Hematopoietic multipotent progenitor cell treated with erythropoietin and hydrocortisone succinate and interleukin-3 and kit ligand, for 4 days (in vitro differentiated cells): ENCODE results near the gene IRX1.

Experiments
- DNase-seq: peaks from one replicate; pipeline ENCODE4 v3.0.0-alpha.2; 2015

The IRX1 gene

GRCh38 chr5:3595006-3595961, at the start of gene IRX1:
Gene IRX1 (plus strand): TSS chr5:3595832. CDS start chr5:3596106, 274 bp downstream.
- no peak for DNase-seq

- DNase-seq: no peak
These were observed 49.6 kb upstream of the IRX1 start for GRCh38 chr5:3546028-3546427.

- DNase-seq: no peak
These were observed 31.5 kb upstream of the IRX1 start for GRCh38 chr5:3564116-3564515.

- no peak for DNase-seq
These were observed 30.7 kb upstream of the IRX1 start for GRCh38 chr5:3564827-3565518.

GRCh38 chr5:3584724-3585531, 10.7 kb upstream of the IRX1 start:
- DNase-seq: no peak

DNA sequence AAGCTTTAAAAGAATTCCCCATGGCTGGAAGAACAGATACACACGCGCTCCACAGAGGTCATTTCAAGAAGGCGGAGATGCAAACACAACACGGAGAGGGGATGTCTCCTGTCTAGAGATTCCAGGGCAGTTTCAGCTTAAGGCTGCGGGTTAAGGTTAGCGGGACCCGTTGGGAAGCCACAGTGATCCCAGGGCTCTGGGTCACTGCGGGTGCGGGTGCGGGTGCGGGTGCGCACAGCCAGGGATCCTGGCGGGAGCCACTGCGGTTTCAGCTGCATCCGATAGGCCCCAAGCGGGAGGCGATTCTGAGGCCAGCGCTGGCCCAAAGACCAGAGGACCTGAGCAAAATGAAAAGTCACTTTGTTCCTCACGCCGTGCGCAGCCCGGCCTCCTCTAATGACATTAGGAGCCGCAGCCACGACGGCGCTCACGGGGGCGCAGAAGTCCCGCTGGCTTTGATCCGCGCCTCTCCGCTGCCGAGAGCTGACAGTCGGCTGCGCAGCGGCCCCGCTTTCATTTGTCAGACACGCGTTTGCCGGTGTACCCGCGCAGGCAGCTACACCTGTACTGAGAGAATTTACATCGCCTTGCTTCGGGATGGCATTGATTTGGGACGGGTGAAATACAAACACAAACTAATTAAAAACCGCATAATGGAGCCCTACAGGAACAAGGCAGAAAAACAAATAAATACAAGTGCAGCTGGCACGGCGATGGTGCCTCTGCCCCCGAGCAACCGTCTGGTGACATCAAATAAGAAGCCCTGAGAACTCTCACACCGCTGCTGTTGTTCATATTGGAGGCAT, 5.3 kb upstream of the IRX1 start:
- no peak for DNase-seq

- DNase-seq: no peak
These were observed 4.4 kb upstream of the IRX1 start for GRCh38 chr5:3590967-3591900.

GRCh38 chr5:3592298-3592697, 3.3 kb upstream of the IRX1 start:
- DNase-seq: no peak

- no peak for DNase-seq
These were observed 1.7 kb upstream of the IRX1 start for GRCh38 chr5:3593771-3594509.

DNA sequence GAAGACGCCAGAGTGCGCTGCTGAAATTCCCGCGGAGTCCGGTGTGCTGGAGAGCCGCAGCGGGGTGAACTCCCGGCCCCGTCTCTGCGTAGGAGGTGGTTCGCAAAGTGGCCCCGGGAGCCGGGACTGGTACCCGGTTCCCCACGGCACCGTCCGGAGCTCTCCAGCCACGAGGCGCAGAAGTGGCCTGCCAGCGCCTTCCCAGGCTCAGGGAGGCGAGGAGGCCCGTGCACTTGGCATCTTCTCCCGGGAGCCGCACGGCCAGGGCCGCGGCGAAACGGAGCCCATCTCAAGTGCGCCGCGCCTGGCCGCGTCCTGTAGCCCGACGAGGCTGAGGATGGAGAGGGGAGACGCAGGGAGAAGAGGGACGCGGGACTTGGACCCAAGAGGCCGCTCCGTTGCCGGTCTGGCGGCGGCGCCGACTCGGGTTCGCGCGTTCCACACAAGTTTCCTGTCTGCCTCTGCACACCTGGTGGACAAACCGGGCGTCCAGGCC, 1.1 kb upstream of the IRX1 start:
- no peak for DNase-seq

GRCh38 chr5:3596261-3596825, 711 bp downstream of the IRX1 start:
- DNase-seq: no peak

GRCh38 chr5:3596857-3597166, 1.2 kb downstream of the IRX1 start:
- no peak for DNase-seq

DNA sequence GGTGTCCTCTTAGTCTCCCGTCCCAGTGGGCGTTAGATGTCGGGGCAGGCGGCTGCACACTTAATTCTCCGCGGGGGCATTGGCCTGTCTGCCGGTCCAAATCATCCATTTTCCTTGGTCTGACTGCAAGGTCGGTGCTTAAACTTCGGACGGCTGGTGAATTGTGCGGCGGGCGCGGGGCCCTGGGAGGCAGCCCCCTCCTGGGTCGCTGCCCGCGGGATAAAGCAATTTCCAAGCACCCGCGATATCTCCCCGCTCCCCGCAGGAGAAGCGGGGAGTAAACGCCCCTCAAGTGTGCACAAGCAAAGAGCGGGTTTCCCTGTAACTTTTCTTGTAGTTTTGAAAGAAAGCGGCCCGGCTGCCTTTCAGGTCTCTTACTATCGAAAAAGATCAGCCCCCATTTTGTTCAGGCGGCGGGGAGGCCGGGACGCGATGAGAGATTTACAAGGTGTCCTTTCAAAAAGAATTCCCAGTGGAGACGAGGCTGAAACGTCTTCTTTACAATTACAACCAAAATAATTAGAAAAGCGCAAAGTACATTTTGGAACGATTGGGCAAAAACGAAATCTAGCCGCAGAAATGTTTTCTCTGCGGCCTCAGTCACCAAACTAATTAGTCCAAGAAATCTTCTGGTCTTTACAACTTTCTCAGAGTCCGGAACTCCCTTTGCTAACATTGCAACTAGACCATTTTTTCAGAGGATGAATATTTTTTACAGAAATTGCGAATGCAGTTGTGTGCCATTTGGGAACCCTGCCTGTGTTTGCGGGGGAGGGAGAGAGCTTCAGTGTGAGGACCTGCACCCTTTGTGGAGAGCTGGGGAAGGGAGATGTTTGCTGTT, 1.8 kb downstream of the IRX1 start:
- DNase-seq: no peak

- no peak for DNase-seq
These were observed 2.6 kb downstream of the IRX1 start for GRCh38 chr5:3598207-3598606.

DNA sequence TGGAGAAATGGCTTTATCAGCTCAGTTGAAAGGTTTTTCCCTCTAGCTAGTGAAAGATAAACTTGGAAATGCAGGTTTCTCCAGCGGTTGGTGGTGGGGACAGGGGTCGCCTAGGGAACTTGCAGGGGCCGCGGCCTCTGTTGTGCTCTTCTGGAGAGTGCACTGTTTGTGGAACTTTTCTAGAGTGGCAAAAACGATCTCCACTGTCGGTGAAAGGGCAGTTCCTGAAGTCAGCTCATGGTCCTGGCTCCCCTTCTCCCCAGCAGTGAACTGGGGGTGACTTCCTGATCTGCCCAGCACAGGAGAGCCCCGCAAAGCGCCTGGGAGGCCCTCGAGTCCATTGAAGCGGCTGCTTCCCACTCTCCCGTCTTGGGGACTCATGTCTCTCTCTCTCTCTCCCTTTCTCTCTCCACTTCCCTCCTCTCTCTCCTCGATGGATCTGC, 3.2 kb downstream of the IRX1 start:
- DNase-seq: no peak

- DNase-seq: peak; percentile 49
These were observed 3.8 kb downstream of the IRX1 start for GRCh38 chr5:3599226-3600105.

GRCh38 chr5:3600106-3601060, 4.8 kb downstream of the IRX1 start:
- DNase-seq: no peak
